GM21390 (cell line): ENCODE results near the gene STX8.
"Not testable (repeated sequence)": the region's sequence is repeated elsewhere in the genome, so short reads cannot be mapped to it uniquely, and the experiment has no call there.

ENCODE experiments used
- ATAC-seq: cut with Tn5 transposase; IDR thresholded peaks from one replicate; pipeline ENCODE4 v1.9.1; 2021; ENCODE audit not compliant: unreplicated experiment

The STX8 gene

DNA sequence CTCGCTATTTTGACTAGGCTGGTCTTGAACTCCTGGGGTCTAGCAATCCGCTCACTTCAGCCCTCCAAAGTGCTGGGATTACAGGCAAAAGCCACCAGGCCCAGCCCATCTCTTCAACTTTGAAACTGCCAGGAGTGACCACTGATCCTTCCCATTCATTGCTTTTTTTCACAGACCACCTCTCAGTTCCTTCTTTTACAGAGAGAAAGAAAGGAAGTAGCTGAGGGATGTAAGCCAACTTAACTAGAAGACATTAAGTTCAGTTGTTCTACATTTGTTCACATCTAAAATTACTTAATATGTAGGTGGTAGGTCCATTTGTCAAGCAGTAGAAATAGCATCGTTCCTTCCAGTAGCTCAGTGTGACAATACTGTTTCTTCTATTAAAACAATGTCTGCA, 219.8 kb downstream of the STX8 start:
- ATAC-seq: no peak

DNA sequence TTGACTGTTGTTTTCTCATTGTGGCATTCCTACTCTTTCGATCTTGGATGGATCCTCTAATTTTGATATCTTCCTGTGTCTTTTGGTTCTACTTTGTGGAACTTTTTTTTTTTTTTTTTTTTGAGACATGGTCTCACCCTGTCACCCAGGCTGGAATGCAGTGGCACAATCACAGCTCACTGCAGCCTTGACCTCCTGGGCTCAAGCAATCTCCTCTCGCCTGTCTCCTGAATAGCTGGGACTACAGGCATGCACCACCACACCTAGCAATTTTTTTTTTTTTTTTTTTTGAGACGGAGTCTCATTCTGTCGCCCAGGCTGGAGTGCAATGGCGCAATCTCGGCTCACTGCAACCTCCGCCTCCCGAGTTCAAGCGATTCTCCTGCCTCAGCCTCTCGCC, 220.4 kb downstream of the STX8 start:
- ATAC-seq: not testable (repeated sequence)

DNA sequence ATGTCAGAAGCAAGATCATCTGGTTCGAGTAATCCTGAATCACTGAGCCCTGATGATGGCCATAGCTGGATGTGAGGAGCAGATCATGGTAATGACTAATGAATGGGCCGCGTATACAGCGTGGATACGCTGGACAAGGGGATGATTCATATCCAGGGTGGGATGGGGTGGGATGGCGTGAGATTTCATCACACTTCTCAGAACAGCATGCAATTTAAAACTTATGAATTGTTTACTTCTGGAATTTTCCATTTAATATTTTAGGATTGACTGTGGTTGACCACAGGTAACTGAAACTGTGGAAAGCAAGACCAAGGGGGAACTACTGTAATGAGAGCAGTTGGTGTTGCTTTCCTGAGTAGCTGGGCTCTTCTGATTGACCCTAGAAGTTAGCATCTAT, 225.5 kb downstream of the STX8 start:
- ATAC-seq: no peak

DNA sequence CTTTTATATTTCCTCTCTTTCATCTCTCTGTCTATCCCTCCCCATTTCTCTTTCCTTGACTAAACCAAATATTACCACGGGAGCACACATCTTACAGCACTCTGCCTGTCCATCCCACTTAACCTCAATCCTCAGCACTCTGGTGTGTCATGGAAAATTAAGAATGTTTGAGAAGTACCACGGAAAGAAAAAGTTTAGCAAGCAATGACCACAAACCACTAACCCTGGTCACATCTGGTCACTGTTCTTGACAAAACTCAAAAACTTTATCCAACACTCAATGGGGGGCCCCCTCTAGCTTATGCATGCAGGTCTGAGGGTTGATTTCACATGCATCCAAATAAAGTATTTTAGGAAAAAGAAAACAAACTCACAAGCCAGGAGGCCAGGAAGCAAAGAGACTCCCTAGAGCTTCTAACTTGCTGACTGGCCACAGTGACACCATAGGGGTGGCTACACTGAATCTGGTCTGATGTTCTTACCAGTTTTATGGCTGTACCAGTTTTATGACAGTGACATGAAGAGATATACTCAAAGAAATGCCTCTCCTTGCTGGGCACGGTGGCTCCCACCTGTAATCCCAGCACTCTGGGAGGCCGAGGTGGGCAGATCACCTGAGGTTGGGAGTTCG, 229.2 kb downstream of the STX8 start:
- ATAC-seq: no peak

DNA sequence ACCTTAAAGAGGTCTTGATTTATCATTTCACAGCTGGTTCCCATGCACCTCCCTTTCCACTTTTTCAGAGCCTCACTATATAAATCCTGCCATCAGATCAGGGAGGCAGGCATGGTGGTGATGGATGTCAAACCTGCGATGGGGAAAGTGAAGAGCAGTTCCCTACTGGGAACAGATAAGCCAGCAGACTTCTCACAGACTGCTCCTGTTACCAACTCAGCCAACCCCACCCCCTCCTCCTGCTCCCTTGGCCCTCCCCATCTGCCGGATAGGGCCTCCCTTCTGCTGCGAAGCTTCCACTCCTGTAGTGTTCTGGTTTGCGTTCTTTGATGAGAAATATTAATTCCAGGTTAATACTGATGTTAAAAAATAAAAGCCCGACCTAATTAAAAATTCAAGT, 232.1 kb downstream of the STX8 start:
- ATAC-seq: no peak

DNA sequence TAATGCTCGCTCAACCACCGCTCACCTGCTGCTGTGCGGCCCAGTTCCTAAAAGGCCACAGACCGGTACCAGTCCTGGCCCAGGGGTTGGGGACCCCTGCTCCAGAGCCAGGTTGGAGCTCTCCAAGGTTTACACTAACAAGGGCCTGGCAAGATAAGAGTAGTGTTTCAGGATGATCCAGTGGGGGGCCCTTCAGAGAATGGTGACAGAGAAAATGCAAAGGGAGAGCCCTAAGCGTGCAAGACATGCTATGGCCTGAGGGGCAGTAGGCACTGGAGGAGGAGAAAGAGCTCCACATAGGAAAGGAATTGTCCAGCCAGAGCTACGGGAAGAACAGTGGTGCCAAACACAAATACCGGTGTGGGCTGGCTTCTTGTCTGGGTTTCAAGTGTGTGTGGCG, 233.4 kb downstream of the STX8 start:
- no peak for ATAC-seq

DNA sequence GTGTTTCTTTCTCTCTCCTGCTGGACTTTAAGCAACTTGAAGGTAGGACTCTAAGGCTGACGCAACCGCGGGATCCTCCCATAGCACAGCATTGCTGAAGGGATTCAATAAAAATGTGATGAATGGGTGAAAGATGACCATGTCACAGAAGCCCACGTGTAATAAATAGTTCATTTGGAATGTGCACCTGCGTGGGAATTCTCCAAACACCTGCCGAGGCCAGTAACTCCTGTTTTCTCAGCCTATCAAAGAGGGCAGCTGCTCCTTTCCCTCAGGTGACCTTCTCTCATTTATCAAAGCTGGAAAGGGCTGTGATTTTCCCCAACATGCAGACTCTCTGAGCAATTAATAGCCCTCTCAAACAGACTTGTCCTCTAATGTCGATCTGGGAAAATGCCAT, 235.7 kb downstream of the STX8 start:
- ATAC-seq: no peak

DNA sequence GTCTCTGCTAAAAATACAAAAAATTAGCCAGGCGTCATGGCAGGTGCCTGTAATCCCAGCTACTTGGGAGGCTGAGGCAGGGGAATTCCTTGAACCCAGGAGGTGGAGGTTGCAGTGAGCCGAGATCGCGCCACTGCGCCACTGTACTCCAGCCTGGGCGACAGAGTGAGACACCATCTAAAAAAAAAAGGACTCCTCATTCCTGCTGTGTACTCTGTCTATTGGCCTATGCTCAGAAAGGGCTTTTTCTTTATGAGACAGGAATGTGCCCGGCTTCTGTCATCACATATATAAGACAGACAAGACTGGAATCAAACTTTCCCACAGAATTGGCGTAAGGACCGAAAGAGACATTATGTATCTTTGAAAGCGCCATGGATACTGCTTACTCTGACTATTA, 236.1 kb downstream of the STX8 start:
- not testable (repeated sequence) for ATAC-seq

DNA sequence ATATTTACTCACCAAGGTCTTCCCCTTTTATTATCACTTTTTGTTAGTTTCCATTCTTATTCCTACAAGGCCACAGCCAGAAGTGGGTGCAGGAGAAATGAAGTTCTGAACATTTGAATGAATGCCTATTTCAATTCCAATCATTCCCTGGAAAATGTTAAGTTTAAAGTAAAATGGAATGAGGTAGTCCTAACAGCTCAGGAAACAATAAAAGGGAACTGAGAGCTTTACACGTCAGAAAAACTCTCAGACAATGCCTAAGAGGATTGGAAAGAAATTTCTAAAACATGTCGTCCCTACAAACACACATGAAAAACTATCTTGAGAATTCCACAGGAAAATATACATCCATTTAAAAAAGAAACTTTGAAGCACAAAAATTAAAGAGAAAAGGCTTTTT, 238.8 kb downstream of the STX8 start:
- no peak for ATAC-seq

DNA sequence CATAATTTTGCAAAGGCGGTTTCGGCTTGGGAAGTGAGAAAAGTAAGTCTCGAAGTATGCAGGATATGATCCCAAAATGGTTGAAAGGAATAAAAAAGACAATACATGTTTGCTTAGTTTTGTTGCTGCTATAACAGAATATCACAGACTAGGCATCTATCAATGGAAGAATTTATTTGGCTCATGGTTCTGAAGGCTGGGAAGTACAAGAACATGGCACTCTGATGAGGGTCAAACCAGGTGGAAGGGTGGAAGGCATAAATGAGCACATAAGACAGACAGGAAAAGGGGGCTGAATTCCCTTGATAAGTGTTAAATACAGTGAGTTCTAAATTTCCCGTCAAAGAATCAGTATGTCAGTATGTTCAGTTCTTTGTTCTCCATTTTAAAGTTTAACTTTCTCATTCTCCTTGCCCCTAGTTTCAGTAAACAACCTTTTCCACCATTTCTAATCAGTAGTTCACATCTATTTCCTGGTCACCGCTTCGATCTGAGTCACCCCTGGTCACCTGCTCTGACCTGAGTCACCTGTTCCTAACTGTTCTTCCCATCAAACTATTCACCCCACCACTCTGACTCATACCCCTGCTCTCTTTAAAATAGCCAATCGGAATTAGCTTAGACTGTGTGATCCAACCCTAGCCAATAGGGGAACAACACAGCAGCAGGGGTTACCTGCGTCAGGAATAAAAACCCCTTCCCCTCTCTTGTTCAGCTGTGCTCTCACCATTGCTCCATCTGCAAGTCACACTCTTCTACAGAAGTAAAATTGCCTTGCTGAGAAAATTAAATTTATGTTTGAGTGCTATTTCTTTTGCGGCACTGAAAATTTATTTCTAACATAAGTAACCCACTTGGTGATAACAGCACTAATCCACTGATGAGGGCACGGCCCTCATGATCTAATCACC, 240.8 kb downstream of the STX8 start:
- no peak for ATAC-seq

DNA sequence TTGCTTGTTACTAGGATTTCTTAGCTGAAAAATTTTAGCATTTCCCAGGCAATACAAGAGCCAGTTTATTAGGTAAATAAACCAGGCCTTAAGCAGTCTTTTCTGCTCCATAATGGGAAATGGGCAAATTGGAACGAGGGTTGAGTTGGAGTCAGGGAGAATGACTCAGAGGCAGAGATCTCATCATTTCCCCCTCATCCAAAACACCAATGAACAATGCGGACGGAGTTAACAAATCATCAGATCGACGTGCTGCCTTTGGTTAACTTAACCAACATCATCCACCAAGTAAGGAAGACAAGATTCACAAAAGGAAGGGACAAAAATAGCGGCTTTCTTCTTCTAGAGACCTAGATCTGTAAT, 243.5 kb downstream of the STX8 start:
- ATAC-seq: no peak

DNA sequence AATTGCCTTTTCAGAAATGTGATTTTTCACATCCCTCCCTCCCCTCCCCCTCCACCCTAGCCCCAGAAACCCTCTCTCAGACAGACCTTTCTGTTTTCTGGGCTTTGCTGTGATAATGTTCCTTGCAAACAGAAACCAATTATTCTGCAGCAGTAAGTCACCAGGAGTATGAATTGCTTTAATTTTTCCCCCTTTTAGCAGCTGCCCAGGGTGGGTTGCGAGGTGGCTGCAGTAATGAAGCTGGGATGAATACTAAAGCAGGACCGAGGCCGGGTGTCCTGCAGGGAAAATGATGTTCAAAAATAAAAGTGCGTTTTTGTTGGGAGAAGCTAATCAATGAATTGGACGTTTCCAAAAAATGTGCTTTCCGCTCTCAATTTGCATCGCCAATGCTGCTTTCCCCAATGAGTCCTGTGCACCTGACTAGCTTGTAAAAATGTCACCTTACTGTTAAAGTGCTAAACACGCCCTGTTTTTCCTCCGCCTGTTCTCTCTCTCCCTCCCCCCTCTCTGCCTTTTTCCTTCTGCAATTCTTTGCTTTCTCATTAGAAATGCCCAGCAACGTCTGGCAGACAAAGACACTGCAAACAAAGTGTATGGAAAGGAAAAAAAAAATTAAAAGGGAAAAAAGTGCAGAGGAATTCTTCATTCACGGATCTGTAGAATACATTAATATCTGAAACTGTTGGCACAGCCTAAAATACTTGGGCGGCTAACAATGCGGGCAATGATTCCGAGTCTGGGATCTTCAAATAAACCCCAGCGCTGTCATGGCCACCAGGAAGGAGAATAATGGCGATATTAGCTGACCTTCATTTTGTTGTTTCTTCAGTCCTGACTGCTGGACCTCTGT, 244.1 kb downstream of the STX8 start:
- ATAC-seq: no peak

DNA sequence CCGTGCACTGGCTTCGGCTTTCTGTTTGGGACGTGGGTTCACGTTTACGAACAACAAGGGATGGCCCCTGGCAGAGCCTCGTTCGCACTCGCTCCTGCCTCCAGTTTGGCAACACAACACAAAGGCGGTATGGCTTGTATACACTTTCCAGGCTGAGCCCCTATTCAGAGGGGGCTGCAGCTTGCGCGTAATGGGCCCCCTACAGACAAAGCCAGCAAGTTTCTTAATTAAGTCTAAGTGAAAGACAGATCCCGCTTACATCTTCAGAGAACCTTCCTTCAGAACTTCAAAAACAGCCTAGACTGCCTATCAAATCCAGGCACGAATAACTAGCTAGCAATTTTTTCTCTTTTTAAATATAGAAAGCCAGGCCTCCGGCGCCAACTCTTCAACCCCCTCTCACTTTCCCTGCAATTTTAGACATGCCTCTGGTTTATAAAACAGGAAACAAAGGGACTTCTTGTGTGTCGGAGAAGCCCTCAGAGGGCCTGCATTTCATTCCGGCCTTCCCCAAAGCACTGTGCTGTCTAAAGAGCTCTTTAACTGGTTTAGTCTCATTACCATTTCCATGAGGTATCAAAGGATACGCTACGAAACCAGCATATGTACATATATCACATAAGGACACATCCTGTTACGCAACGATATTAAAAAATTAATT, 244.9 kb downstream of the STX8 start:
- ATAC-seq: no peak

DNA sequence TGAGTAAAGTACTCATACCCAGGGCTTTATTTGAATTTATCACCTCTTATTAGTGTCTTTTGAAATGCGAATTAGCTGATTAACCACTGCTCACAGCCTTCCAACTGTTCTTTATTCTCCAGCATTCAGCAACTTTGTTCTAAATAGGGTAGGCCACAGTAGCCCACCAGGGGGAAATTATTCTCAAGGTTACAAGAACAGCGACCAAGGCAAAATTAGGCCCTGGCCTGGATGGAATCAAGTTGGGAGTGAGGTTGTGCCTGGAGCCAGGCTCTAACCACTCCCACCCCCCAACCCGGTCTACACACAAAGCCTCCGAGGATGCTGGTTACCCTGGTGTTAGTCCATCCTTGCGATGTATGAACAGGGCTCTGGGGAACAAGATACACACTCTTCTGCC, 245.5 kb downstream of the STX8 start:
- no peak for ATAC-seq

DNA sequence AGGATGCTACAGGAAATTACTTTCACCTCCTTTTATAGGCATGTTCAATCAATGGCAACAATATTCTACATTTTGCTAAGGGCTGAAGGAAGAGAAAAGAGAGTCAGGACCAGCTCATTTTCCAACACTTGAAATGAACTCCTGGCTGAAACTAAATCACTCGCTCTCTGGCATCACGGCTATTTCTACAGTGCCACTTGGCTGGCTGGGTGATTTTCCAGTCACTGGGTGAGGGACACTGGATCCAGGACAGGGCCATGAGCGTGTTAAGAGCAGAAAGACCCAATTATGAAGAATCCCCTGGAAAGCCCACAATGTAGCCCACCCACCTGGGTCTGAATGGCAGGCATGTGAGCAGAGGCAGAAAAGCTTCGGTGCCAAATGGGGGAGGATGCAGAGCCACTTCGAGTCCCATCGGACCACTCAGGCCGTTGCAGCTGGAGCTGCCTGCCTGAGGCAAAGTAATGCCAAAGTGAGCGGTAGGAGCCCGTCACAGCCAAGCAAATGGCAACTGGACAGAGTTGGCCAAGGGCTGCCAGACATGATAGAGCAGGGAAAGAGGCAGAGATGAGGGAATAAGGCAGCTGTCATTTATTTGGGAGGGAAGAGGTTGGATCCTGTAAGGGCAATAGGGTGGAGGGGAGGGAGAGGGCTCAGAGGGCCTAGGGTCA, 246.2 kb downstream of the STX8 start:
- no peak for ATAC-seq

DNA sequence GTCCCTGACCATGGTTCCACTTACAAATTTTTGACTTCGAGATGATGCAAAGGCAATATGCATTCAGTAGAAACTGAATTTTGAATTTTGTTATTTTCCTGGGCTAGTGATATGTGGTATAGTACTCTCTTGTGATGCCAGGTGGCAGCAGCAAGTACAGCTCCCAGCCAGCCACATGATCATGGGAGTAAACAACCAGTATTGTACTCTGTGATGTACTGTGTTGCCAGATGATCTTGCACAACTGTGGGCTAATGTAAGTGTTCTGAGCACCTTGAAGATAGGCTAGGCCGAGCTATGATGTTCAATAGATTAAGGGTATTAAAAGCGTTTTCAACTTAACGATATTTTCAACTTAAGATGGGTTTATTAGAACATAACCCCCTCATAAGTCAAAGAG, 250.8 kb downstream of the STX8 start:
- ATAC-seq: no peak

DNA sequence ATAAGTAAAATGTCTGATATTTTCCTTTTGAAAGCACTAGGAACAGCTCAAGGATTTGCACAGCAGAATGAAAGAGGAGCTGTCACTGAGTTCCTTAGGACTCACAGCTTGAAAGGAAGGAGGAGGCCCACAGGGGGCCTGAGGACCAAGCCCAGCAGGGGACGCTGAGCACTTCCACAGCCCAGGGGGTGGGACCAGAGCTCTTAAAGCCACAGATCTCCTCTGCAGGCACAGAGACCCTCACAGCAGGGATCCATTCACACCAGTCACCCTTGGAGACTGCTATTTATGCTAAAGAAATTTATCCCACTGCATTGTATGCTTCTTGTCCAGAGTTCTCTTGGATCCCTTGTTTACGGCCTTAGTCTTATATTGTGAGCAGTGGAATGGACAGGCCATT, 253.3 kb downstream of the STX8 start:
- no peak for ATAC-seq

DNA sequence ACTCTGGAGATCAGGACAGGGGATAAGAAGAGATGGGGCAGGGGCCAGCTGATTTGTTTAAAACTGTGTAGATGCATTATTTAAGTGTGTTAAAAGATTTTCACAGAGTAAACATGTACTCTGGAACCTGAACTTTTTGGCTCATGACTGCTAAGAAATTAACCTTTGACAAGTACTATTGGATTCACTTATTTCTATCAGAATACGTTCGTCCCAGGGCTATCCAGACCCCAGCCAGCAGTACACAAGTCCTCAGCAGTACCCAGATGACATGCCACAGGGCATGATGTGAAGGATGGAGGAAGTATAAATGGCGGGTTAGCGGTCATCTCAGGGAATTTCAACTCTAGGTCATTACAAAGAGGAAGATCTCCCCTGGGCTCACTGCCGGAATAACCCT, 253.7 kb downstream of the STX8 start:
- ATAC-seq: no peak

DNA sequence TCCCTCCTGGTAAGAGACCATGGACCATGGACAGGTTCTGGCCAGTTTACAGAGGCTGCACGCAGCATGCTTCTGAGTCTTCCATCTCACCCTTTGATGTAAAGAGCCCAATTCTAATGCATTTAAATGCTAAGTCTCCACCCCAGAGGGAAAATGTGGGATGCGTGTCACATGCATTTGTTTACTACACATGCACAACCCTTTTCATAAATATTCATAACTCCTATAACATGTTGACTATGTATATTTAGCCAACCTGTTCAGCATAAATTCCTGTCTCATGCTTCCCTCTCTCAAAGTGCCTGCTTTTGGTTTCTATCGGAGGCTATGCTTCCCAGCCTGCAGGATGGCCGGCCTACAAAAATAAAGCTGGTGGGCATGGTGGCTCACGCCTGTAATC, 260.3 kb downstream of the STX8 start:
- no peak for ATAC-seq

DNA sequence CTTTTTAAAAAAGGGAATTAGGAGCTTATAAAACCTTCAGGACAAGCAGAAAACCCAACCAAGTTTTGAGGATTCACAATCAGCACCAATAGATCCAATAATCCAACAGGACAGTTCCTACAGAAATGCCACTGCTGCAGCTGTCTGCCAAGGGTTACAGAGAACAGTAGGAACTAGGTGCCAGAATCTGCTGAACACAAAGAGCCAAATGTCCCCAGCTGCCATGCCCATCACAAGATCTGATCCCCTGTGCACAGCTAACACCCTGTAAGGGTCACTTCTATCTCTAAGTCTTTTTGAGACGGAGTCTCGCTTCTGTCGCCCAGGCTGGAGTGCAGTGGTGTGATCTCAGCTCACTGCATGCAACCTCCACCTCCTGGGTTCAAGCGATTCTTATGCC, 262.3 kb downstream of the STX8 start:
- ATAC-seq: no peak

DNA sequence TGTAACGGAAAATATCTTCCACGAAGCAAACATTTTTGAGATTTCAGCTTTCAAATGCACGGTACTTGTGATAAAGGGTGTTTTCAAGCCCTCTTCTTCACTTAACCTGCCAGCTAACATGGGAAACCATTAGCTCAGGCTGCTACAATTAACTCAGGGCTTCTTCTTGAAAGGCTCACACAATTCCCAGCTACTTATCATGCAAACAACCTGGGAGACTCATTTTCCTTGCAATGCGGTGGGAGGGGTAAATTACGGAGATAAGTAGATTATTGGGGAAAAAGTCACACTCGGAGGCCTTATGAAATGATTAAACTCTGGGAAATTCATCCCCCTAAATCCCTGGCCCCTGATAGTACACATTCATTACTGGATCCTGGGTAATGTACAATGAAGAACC, 266.4 kb downstream of the STX8 start:
- no peak for ATAC-seq
